Pancreas (tissue), 10 donors: ENCODE measurements around the gene CACNB1. TPM values are rescaled to one million over a fixed set of nuclear protein-coding genes. Genes with fewer than 3 reads are reported as not detected.

Experiments
- ATAC-seq, 4 donors: fragments of 200-7000 bp; cut with Tn5 transposase; one replicate each; pipeline versions ENCODE4 v1.8.0 to v1.9.1; 2020; ENCODE audit warnings: mild to moderate bottlenecking in 4 of 4, moderate library complexity in 4 of 4
- DNase-seq, 6 donors: peaks; one replicate each; pipeline ENCODE4 v3.0.0-alpha.2; 2020
- FAIRE-seq: peaks from 2 replicates; lab custom pipeline; 2012; peaks lifted over from hg19 to GRCh38; lab: Jason Lieb, UNC
- H3K27ac ChIP-seq, 4 donors: fragments of 200-600 bp; sonication (generic); 1 replicate in 3 of 4; 2 replicates in 1 of 4; pipeline versions ENCODE4 v1.5.0 to v1.8.0; 2020
- H3K27me3 ChIP-seq, 4 donors: fragments of 200-600 bp; one replicate each; pipeline ENCODE4 v1.8.0; 2021
- H3K36me3 ChIP-seq, 3 donors: fragments of 200-600 bp; sonication (generic) in 1 of 3; one replicate each; pipeline versions ENCODE4 v1.5.0 to v1.8.0; 2020 to 2021
- H3K4me1 ChIP-seq, 3 donors: fragments of 200-600 bp; one replicate each; pipeline ENCODE4 v1.8.0; 2021
- H3K4me3 ChIP-seq, 4 donors: fragments of 200-600 bp; sonication (generic) in 2 of 4; one replicate each; pipeline versions ENCODE4 v1.5.0 to v1.8.0; 2020 to 2021
- H3K9me3 ChIP-seq, 4 donors: fragments of 200-600 bp; one replicate each; pipeline ENCODE4 v1.8.0; 2021
- CTCF ChIP-seq, 4 donors: fragments of 200-600 bp; sonication (generic) in 3 of 4; IDR thresholded peaks; one replicate each; pipeline versions ENCODE4 v1.5.0 to v1.8.0; 2021; ENCODE audit warnings: antibody characterized with exemption in 4 of 4
- WGBS, 2 donors: extraction: QIAGEN DNeasy Blood & Tissue Kit; methylation state at CpG; one replicate each; pipeline ENCODE4 v1.1.7; 2013; 5-methylcytosine and 5-hydroxymethylcytosine counted together
- intact Hi-C, 3 donors: fragments of 100-400 bp; cut with DNase I; formaldehyde crosslinking; loops; one replicate each; pipeline versions ENCODE4 v1.11.1 to v1.14.2; 2022
- polyA plus RNA-seq, 2 donors: library from polyadenylated mRNA; stranded (reverse); fragments of 200-250 nt; gene quantifications; one replicate each; pipeline ENCODE4 v1.2.3, GENCODE V29; 2013
- total RNA-seq, 6 donors: library from RNA; stranded (reverse); fragmentation: NEBNext Ultra II Directional in 4 of 6; extraction: Animal tissue kit (Norgen Biotek cat#: 25700) in 4 of 6; gene quantifications; one replicate each; pipeline versions ENCODE4 v1.2.1 to v1.2.4, GENCODE V29; 2021 to 2023
- donor health status: healthy with polysubstance abuse.
- donor health status: DM: no; HTN: no; CAD: no; lungs with moderate emphysema.
- donor health status: DM: no; HTN: no; CAD: no.
- donor health status: control.
- donor health status: control.
- donor health status: Bipolar disorder and iron deficiency.
- donor health status: DM: yes; HTN: yes; CAD: no.
- donor health status: DM: no; HTN: no; CAD: no.
- donor health status: DM: no; HTN: no; CAD: no.
- donor health status: DM: yes; HTN: yes; CAD: no.

Gene CACNB1
- total and polyA plus RNA-seq, 8 donors: 1.8 to 6.8 (median 2.9) TPM

- peaks cover 0 to 4% (median 0%) of the 10 kb centered on the region in 3 donors for H3K4me1 ChIP-seq
- H3K9me3 ChIP-seq: no peaks in the 10 kb centered on the region
- H3K27ac ChIP-seq: no peak overlapping the region
- WGBS, 2 donors: 55 to 61% methylated on average over 2 of the region's 2 CpGs
- H3K36me3 ChIP-seq: no peaks in the 10 kb centered on the region
- ATAC-seq (no peak), DNase-seq (no peak), FAIRE-seq (no peak)
- no peaks in the 10 kb centered on the region for H3K27me3 ChIP-seq
- H3K4me3 ChIP-seq: no peak overlapping the region
- TF ChIP-seq CTCF (IDR thresholded peaks at IDR 0.05): no peak
- intact Hi-C loops: loop anchor here in 1 of 3 donors (10.0 kb wide), 1 partner anchor 91 kb away; no protein-coding TSS in a partner anchor
These were observed 41.8 kb downstream of the CACNB1 start for GRCh38 chr17:39155654-39156053.

GRCh38 chr17:39153599-39154051, 43.8 kb downstream of the CACNB1 start:
- ATAC-seq (peak; percentile 77 to 91 (median 84)), DNase-seq (peak; percentile 81 to 96 (median 90)), FAIRE-seq (no peak)
- Histone ChIP-seq H3K4me1 (peaks cover 0 to 4% (median 0%) of the 10 kb centered on the region in 3 donors), H3K27me3 (no peaks in the 10 kb centered on the region), H3K9me3 (no peaks in the 10 kb centered on the region), H3K36me3 (no peaks in the 10 kb centered on the region), H3K4me3 (peak overlapping the region; percentile 11 to 61 (median 54)), H3K27ac (peak overlapping the region; percentile 39 to 85 (median 55))
- intact Hi-C loops: loop anchor here in 2 of 3 donors (5.0 to 10.0 kb wide), 2 partner anchors 89 to 171 kb away; no protein-coding TSS in a partner anchor
- WGBS, 2 donors: 31 to 33% methylated on average over 16 of the region's 16 CpGs
- no peak for TF ChIP-seq CTCF (IDR thresholded peaks at IDR 0.05)

GRCh38 chr17:39151943-39152818, 45.3 kb downstream of the CACNB1 start:
- Histone ChIP-seq H3K4me3 (peak overlapping the region in 3 of 4 donors; percentile 18 to 61 (median 60)), H3K27ac (peak overlapping the region in 1 of 4 donors; percentile 47), H3K27me3 (no peaks in the 10 kb centered on the region), H3K4me1 (peaks cover 0 to 4% (median 0%) of the 10 kb centered on the region in 3 donors), H3K36me3 (no peaks in the 10 kb centered on the region), H3K9me3 (no peaks in the 10 kb centered on the region)
- DNase-seq (peak in 1 of 6 donors; percentile 29), ATAC-seq (no peak), FAIRE-seq (no peak)
- no peak for TF ChIP-seq CTCF (IDR thresholded peaks at IDR 0.05)
- intact Hi-C loops: loop anchor here in 2 of 3 donors (5.0 to 10.0 kb wide), 2 partner anchors 87 to 170 kb away; no protein-coding TSS in a partner anchor
- WGBS, 2 donors: 32 to 38% methylated on average over 24 to 25 of the region's 25 CpGs

GRCh38 chr17:39151150-39151942, 46.1 kb downstream of the CACNB1 start, which contains the start of gene PLXDC1:
Gene PLXDC1, minus strand, starts transcription at chr17:39151637. Its CDS starts 200 bp downstream, at chr17:39151437.
- Histone ChIP-seq H3K27me3 (no peaks in the 10 kb centered on the region), H3K4me1 (peaks cover 0 to 4% (median 0%) of the 10 kb centered on the region in 3 donors), H3K36me3 (no peaks in the 10 kb centered on the region), H3K9me3 (no peaks in the 10 kb centered on the region), H3K4me3 (peak within 1 kb of the TSS in 3 of 4 donors; percentile 18 to 60 (median 25)), H3K27ac (no peak within 1 kb of the TSS)
- TF ChIP-seq CTCF (IDR thresholded peaks at IDR 0.05): no peak
- FAIRE-seq (no peak), ATAC-seq (no peak), DNase-seq (peak in 2 of 6 donors; percentile 70 to 77)
- intact Hi-C loops: loop anchor here in 2 of 3 donors (5.0 to 10.0 kb wide), 2 partner anchors 87 to 169 kb away; no protein-coding TSS in a partner anchor
- WGBS, 2 donors: 2 to 3% methylated on average over 35 to 59 of the region's 68 CpGs
